HepG2 (cell line): ENCODE measurements around the gene MYL6B. TPM values are rescaled to one million over a fixed set of nuclear protein-coding genes. Genes with fewer than 3 reads are reported as not detected.

Experiments used
- MED13 ChIP-seq: sonication (generic); formaldehyde crosslinking; IDR thresholded peaks from 2 replicates; pipeline ENCODE4 v1.5.0; 2020; ENCODE audit warnings: missing genetic modification reagents
- PHF5A ChIP-seq: IDR thresholded peaks from one replicate; pipeline ENCODE4 v1.6.1; 2018; ENCODE audit warnings: low read depth, missing genetic modification reagents; ENCODE audit not compliant: unreplicated experiment
- POLR2AphosphoS5 ChIP-seq: IDR thresholded peaks from 2 replicates; pipeline ENCODE4 v1.6.1; 2012; ENCODE audit warnings: low read depth, low read length
- PRDM10 ChIP-seq: sonication (generic); formaldehyde crosslinking; IDR thresholded peaks from 2 replicates; pipeline ENCODE4 v1.4.0; 2020; ENCODE audit warnings: low read depth, missing genetic modification reagents
- SETDB1 ChIP-seq: sonication (generic); formaldehyde crosslinking; IDR thresholded peaks from 2 replicates; pipeline ENCODE4 v1.5.1; 2020; ENCODE audit warnings: missing genetic modification reagents, mild to moderate bottlenecking, borderline replicate concordance
- SYNCRIP ChIP-seq: fragments of 200-400 bp; formaldehyde crosslinking; IDR thresholded peaks from 2 replicates; pipeline ENCODE4 v1.6.1; 2018; ENCODE audit warnings: mild to moderate bottlenecking, low read depth, low read length; ENCODE audit not compliant: insufficient read depth
- ZBTB40 ChIP-seq, 2 experiments: fragments of 450-650 bp in 1 of 2; sonication (generic) in 1 of 2; formaldehyde crosslinking in 1 of 2; IDR thresholded peaks; 2 replicates each; pipeline versions ENCODE4 v1.6.1 to v1.8.0; 2016 to 2022; ENCODE audit warnings: antibody characterized with exemption in 1 of 2, mild to moderate bottlenecking in 1 of 2, missing genetic modification reagents in 1 of 2
- ZNF160 ChIP-seq: sonication (generic); formaldehyde crosslinking; IDR thresholded peaks from 2 replicates; pipeline ENCODE4 v1.8.0; 2022; ENCODE audit warnings: mild to moderate bottlenecking, inconsistent platforms, missing genetic modification reagents
- ZNF30 ChIP-seq: sonication (generic); formaldehyde crosslinking; IDR thresholded peaks from 2 replicates; pipeline ENCODE4 v1.5.0; 2020; ENCODE audit warnings: mild to moderate bottlenecking, missing genetic modification reagents
- ZNF567 ChIP-seq: sonication (generic); formaldehyde crosslinking; IDR thresholded peaks from 2 replicates; pipeline ENCODE4 v1.8.1; 2023; ENCODE audit warnings: mild to moderate bottlenecking, missing genetic modification reagents, borderline replicate concordance
- ZNF746 ChIP-seq: sonication (generic); formaldehyde crosslinking; IDR thresholded peaks from 2 replicates; pipeline ENCODE4 v1.8.0; 2022; ENCODE audit warnings: mild to moderate bottlenecking, missing genetic modification reagents
- ZNF891 ChIP-seq: sonication (generic); formaldehyde crosslinking; IDR thresholded peaks from 2 replicates; pipeline ENCODE4 v1.5.0; 2020; ENCODE audit warnings: mild to moderate bottlenecking, missing genetic modification reagents
- polyA plus RNA-seq, 8 experiments: library from polyadenylated mRNA; depleted of rRNA in 3 of 8; stranded (reverse) in 7 of 8; unstranded in 1 of 8; fragments of >200 nt; fragmentation: Illumina TruSeq in 4 of 8; extraction: Trizol in 4 of 8; gene quantifications; 2 replicates each; pipeline versions ENCODE4 v1.2.1 to v1.2.3, GENCODE V29; 2011 to 2016; ENCODE audit warnings: low read depth in 4 of 8, missing spikeins in 1 of 8, mixed read lengths in 1 of 8; ENCODE audit not compliant: insufficient read depth in 1 of 8
- total RNA-seq, 5 experiments: library from RNA; depleted of rRNA; stranded (reverse); fragments of >200 nt; fragmentation: Illumina TruSeq; extraction: Trizol; gene quantifications; 2 replicates each; pipeline ENCODE4 v1.2.3, GENCODE V29; 2016; ENCODE audit warnings: low read depth in 1 of 5
- TF ChIP-seq, protein P1 (sequence below): sonication (generic); formaldehyde crosslinking; IDR thresholded peaks from 2 replicates; pipeline ENCODE4 v1.5.1; 2020; ENCODE audit warnings: mild to moderate bottlenecking, missing genetic modification reagents, moderate library complexity

Gene MYL6B
- total and polyA plus RNA-seq, 2 of the 13 experiments (the other 11 are each of a cell fraction or from before 2014, with no cell fraction given): 75.7 to 88.7 TPM

DNA sequence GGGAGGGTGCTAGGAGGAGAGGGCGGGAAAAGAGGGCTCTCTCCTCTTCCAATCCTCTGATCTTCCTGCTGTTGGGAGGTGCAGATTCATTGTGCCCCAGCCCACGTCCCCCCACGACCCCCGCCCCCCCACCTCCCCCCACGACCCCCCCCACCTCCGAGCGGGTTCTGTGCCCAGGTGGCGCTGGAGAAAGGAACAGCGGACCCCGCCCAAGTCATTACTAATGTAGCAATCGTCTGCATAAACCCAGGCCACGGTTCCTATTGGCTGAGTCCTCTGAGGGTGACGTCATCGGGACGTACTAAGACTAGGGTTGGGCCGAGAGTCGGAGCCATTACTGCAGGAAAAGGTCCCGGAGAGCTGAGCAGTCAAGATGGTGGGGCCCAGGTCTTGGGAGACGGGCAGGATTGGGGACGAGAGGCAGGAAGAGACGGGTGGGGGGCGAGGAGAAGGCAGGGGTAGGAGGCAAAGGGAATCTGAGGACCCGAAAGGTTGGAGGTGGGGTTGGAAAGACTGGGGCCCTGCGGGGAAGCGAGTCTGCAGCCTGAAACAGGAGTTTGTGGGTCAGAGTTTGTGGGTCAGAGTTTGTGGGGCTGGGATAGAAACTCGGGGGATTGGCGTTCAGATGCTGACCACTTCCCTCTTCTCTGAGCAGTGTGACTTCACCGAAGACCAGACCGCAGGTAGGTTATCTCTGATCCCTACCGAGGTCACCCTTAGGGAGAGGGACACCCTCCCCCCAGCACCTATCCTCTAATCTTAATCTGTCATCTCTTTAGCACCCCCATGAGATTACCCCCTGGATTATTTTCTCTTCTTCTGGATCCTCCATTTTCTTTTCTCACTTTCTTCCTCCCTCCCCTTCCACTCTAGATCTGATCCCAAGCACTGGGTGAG is 5.9 kb downstream of the MYL6B start, which contains the start of gene MYL6 (continued):
- TF ChIP-seq, protein P1, sequence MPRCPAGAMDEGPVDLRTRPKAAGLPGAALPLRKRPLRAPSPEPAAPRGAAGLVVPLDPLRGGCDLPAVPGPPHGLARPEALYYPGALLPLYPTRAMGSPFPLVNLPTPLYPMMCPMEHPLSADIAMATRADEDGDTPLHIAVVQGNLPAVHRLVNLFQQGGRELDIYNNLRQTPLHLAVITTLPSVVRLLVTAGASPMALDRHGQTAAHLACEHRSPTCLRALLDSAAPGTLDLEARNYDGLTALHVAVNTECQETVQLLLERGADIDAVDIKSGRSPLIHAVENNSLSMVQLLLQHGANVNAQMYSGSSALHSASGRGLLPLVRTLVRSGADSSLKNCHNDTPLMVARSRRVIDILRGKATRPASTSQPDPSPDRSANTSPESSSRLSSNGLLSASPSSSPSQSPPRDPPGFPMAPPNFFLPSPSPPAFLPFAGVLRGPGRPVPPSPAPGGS (CRISPR knock-in tag): peak; percentile 73; the same call in 1 of the 2 replicates
- peak; percentile 94 for TF ChIP-seq PRDM10 (CRISPR knock-in tag)
- TF ChIP-seq POLR2AphosphoS5: peak; percentile 100
- TF ChIP-seq SETDB1 (CRISPR knock-in tag): no peak
- TF ChIP-seq SYNCRIP: no peak
- no peak for TF ChIP-seq ZNF567 (CRISPR knock-in tag)
- no peak for TF ChIP-seq ZNF160 (CRISPR knock-in tag)
- TF ChIP-seq ZNF30 (CRISPR knock-in tag): no peak
- TF ChIP-seq PHF5A (CRISPR knock-in tag): peak; percentile 15
- TF ChIP-seq MED13: no peak
- peak; percentile 31; the same call in 1 of the 2 replicates for TF ChIP-seq ZBTB40 (IDR thresholded peaks at IDR 0.05)
- no peak; the same call in 1 of the 2 replicates for TF ChIP-seq ZBTB40 (CRISPR knock-in tag; IDR thresholded peaks at IDR 0.05)
- peak; percentile 66; the same call in 1 of the 2 replicates for TF ChIP-seq ZNF891 (CRISPR knock-in tag)
- TF ChIP-seq ZNF746 (CRISPR knock-in tag): 0 out of 2 replicates have a peak, but pooled peaks have one; percentile 15
